Uterus (tissue), 2 donors: ENCODE results near the gene ADARB1.

Experiments
- CTCF ChIP-seq, 4 experiments: fragments of 200-600 bp in 2 of 4; fragments of 450-650 bp in 2 of 4; sonication (generic) in 2 of 4; IDR thresholded peaks; one replicate each; pipeline ENCODE4 v1.5.1; 2016 to 2019; ENCODE audit warnings: antibody characterized with exemption in 4 of 4, mild to moderate bottlenecking in 2 of 4, moderate library complexity in 1 of 4
- POLR2A ChIP-seq, 2 donors: fragments of 450-650 bp; IDR thresholded peaks; one replicate each; pipeline ENCODE4 v1.6.1; 2016; ENCODE audit warnings: antibody characterized with exemption in 2 of 2, mild to moderate bottlenecking in 1 of 2, moderate library complexity in 1 of 2

DNA sequence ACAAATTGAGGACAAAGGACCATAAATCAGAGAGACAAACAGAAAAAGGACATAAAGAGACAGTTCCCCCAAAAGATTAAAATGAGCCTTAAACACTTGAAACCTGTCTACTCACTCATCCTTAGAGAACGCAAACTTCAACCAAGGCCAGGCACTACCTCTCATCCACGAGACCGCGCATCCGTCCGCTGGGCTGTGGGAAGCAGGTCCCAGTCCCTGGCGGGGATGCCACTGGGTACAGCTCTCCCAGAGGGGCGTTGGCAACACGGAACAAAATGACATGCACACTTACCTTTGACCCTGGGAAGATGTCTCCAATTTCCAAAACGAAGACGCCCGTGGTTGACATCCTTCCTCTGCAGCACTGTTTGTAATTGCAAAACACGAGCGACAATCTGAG, 16.5 kb upstream of the ADARB1 start:
- TF ChIP-seq POLR2A (IDR thresholded peaks at IDR 0.05) (no peak), CTCF (IDR thresholded peaks at IDR 0.05) (no peak)
